OCI-LY3 (cell line): ENCODE measurements around the gene CLSTN2.

Experiments
- EZH2phosphoT487 ChIP-seq: fragments of 200-600 bp; shearing (Covaris generic); IDR thresholded peaks from 2 replicates; pipeline ENCODE4 v1.6.1; 2018; ENCODE audit warnings: antibody characterized with exemption, mixed run types, low read depth
- TF ChIP-seq, protein P1 (sequence below): fragments of 200-600, 300-600 bp; sonication (generic); IDR thresholded peaks from 2 replicates; pipeline ENCODE4 v1.5.1; 2014; ENCODE audit warnings: antibody characterized with exemption, low read length, low read depth

DNA sequence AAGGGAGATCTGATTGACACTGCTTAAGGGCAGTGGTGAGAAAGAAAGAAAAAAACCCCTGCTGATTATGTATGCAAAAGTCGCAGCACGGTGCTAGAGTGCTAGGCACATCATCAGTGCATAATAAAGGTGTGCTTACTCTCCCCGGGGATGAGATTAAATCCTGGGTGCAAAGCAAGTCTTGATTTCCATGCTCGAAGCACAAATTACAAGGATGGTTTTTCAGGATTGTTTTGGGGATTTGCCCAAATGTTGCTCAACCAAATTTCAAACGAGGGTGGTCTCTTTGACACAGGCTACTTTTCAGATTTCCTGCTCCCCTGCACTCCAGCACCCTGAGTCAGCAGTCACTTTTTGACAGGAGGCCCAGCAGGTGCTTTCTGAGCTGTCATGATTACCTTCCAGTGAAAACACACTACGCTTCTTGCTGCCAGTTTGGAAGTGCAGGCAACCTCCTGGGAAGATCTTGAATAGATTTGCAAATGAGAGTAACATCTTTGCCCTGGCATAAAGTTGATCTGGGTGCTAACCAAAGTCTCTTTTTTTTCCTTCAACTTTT is 575.4 kb downstream of the CLSTN2 start:
- TF ChIP-seq, protein P1, sequence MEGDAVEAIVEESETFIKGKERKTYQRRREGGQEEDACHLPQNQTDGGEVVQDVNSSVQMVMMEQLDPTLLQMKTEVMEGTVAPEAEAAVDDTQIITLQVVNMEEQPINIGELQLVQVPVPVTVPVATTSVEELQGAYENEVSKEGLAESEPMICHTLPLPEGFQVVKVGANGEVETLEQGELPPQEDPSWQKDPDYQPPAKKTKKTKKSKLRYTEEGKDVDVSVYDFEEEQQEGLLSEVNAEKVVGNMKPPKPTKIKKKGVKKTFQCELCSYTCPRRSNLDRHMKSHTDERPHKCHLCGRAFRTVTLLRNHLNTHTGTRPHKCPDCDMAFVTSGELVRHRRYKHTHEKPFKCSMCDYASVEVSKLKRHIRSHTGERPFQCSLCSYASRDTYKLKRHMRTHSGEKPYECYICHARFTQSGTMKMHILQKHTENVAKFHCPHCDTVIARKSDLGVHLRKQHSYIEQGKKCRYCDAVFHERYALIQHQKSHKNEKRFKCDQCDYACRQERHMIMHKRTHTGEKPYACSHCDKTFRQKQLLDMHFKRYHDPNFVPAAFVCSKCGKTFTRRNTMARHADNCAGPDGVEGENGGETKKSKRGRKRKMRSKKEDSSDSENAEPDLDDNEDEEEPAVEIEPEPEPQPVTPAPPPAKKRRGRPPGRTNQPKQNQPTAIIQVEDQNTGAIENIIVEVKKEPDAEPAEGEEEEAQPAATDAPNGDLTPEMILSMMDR = no peak
- no peak for TF ChIP-seq EZH2phosphoT487
